Lung (tissue), 12 donors: Measurements from ENCODE around the gene CPE. TPM values are rescaled to one million over a fixed set of nuclear protein-coding genes. Genes with fewer than 3 reads are reported as not detected.

ENCODE experiments used
- ATAC-seq: fragments of 200-7000 bp; cut with Tn5 transposase; one replicate; pipeline ENCODE4 v1.9.1; 2020; ENCODE audit warnings: moderate number of reproducible peaks; ENCODE audit not compliant: insufficient read depth, low FRiP score
- DNase-seq, 3 donors: peaks; one replicate each; pipeline ENCODE4 v3.0.0-alpha.2; 2013 to 2017
- H3K27ac ChIP-seq, 2 donors: one replicate each; pipeline ENCODE4 v1.5.1; 2013; ENCODE audit warnings: mild to moderate bottlenecking in 2 of 2, moderate library complexity in 2 of 2, control low read depth in 1 of 2, inconsistent platforms in 1 of 2, low read depth in 1 of 2, low read length in 1 of 2
- H3K27me3 ChIP-seq, 3 donors: one replicate each; pipeline ENCODE4 v1.5.1; 2013; ENCODE audit warnings: low read length in 2 of 3; ENCODE audit not compliant: control insufficient read depth in 3 of 3, insufficient read depth in 3 of 3
- H3K36me3 ChIP-seq, 4 donors: one replicate each; pipeline ENCODE4 v1.5.1; 2013; ENCODE audit warnings: low read length in 4 of 4, mild to moderate bottlenecking in 1 of 4, moderate library complexity in 1 of 4; ENCODE audit not compliant: control insufficient read depth in 4 of 4, insufficient read depth in 4 of 4
- H3K4me1 ChIP-seq, 5 donors: one replicate each; pipeline ENCODE4 v1.5.1; 2013; ENCODE audit warnings: low read length in 5 of 5, mild to moderate bottlenecking in 2 of 5, moderate library complexity in 1 of 5; ENCODE audit not compliant: control insufficient read depth in 5 of 5, insufficient read depth in 5 of 5
- H3K4me3 ChIP-seq: one replicate; pipeline ENCODE4 v1.5.1; 2013; ENCODE audit warnings: mild to moderate bottlenecking, control low read depth, moderate library complexity
- H3K9ac ChIP-seq, 2 donors: one replicate each; pipeline ENCODE4 v1.5.1; 2013; ENCODE audit warnings: low read length in 2 of 2, control low read depth in 1 of 2; ENCODE audit not compliant: insufficient read depth in 1 of 2
- H3K9me3 ChIP-seq, 4 donors: one replicate each; pipeline ENCODE4 v1.5.1; 2013; ENCODE audit warnings: low read length in 3 of 4, mild to moderate bottlenecking in 1 of 4, moderate library complexity in 1 of 4; ENCODE audit not compliant: control insufficient read depth in 4 of 4, insufficient read depth in 3 of 4
- CTCF ChIP-seq: IDR thresholded peaks from 2 replicates; pipeline ENCODE4 v1.5.1; 2012; ENCODE audit warnings: mild to moderate bottlenecking; ENCODE audit errors: control extremely low read depth, extremely low read depth
- WGBS, 2 donors: extraction: QIAGEN DNeasy Blood & Tissue Kit; methylation state at CpG; one replicate each; pipeline ENCODE4 v1.1.7; 2013; 5-methylcytosine and 5-hydroxymethylcytosine counted together
- polyA plus RNA-seq, 2 donors: library from polyadenylated mRNA; stranded (reverse); fragments of 200-250 nt; gene quantifications; one replicate each; pipeline ENCODE4 v1.2.1, GENCODE V29; 2013
- total RNA-seq, 2 donors: library from RNA; depleted of rRNA in 1 of 2; stranded (reverse); fragments of >200 nt in 1 of 2; gene quantifications; one replicate each; pipeline ENCODE4 v1.2.1, GENCODE V29; 2014 to 2021
- donor health status: control.
- donor health status: control.
- donor health status: Bipolar disorder and iron deficiency.
- donor health status: healthy.
- donor health status: DM: yes; HTN: yes; CAD: no.

CPE gene
- total and polyA plus RNA-seq, 4 donors = 6.6 to 135 (median 14.3) TPM

GRCh38 chr4:165437691-165438090 lies 58.9 kb downstream of the CPE start:
- Histone ChIP-seq H3K4me1 (peaks cover 0 to 17% (median 0%) of the 10 kb centered on the region in 5 donors), H3K27me3 (no peaks in the 10 kb centered on the region), H3K36me3 (no peaks in the 10 kb centered on the region), H3K9ac (no peak overlapping the region), H3K4me3 (no peak overlapping the region), H3K9me3 (no peaks in the 10 kb centered on the region), H3K27ac (no peak overlapping the region)
- no peak for TF ChIP-seq CTCF
- DNase-seq (no peak), ATAC-seq (no peak)
- WGBS, 2 donors = 90 to 92% methylated on average over 3 of the region's 3 CpGs

GRCh38 chr4:165439344-165439743 lies 60.5 kb downstream of the CPE start:
- no peak for TF ChIP-seq CTCF
- ATAC-seq (no peak), DNase-seq (no peak)
- Histone ChIP-seq H3K9me3 (no peaks in the 10 kb centered on the region), H3K27ac (no peak overlapping the region), H3K36me3 (no peaks in the 10 kb centered on the region), H3K4me3 (no peak overlapping the region), H3K4me1 (peaks cover 0 to 17% (median 0%) of the 10 kb centered on the region in 5 donors), H3K9ac (no peak overlapping the region), H3K27me3 (no peaks in the 10 kb centered on the region)
- 61 to 68% methylated on average over 2 of the region's 2 CpGs for WGBS, 2 donors

- H3K9me3 ChIP-seq = no peaks in the 10 kb centered on the region
- H3K27me3 ChIP-seq = no peaks in the 10 kb centered on the region
- peak overlapping the region in 1 of 2 donors; percentile 9 for H3K9ac ChIP-seq
- ATAC-seq (no peak), DNase-seq (peak in 2 of 3 donors; percentile 19 to 28)
- 68 to 74% methylated on average over 1 of the region's 1 CpG for WGBS, 2 donors
- TF ChIP-seq CTCF = no peak
- no peaks in the 10 kb centered on the region for H3K36me3 ChIP-seq
- H3K4me3 ChIP-seq = no peak overlapping the region
- no peak overlapping the region for H3K27ac ChIP-seq
- H3K4me1 ChIP-seq = peaks cover 0 to 17% (median 0%) of the 10 kb centered on the region in 5 donors
Observed at GRCh38 chr4:165439981-165440380, 61.2 kb downstream of the CPE start.
